Measurements from ENCODE around the gene NUP93.

Gene NUP93

DNA sequence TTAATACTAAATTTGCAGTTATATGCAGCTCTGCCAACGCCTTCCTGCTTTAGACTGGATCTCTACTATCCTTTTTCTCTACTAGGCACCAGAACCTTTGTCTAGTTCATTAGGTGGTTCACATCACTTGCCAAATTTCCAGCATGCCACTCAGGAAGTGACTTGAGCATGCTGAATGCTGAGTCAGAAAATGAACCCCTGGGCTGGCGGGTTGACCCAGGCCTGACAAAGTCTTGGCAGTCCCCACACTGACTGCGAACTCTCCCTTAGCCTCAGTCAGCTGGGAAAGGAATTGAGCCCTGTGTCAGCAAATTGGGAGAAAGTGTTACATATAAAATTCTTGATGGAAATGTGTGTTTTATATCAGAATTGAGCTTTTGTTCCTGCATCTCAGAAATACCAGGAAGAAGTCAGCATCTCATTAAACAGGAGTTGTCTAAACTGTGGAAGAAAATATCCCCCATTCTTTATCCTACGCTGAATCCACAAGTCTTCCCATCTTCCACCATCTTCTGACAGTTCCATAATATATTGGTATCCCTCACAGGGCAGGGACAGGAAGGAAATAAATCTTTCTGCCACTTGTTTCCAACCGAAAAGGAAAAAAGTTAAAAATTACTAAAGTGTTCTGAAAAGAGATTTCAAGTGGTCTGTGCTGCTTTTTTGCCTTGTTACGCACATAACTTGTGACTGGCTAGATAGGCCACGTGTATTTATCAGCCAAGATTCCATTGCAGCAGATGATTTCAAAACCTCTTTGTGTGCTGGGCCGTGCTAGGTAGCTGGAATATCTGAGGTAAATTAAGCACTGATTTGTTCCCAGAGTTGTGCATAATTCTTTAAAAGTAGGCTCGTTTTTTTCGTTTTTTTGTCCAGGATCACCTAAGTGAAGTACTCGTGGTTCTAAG is 118.4 kb downstream of the NUP93 start:
- TF ChIP-seq, protein P1, sequence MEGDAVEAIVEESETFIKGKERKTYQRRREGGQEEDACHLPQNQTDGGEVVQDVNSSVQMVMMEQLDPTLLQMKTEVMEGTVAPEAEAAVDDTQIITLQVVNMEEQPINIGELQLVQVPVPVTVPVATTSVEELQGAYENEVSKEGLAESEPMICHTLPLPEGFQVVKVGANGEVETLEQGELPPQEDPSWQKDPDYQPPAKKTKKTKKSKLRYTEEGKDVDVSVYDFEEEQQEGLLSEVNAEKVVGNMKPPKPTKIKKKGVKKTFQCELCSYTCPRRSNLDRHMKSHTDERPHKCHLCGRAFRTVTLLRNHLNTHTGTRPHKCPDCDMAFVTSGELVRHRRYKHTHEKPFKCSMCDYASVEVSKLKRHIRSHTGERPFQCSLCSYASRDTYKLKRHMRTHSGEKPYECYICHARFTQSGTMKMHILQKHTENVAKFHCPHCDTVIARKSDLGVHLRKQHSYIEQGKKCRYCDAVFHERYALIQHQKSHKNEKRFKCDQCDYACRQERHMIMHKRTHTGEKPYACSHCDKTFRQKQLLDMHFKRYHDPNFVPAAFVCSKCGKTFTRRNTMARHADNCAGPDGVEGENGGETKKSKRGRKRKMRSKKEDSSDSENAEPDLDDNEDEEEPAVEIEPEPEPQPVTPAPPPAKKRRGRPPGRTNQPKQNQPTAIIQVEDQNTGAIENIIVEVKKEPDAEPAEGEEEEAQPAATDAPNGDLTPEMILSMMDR (IDR thresholded peaks at IDR 0.05), result no peak
- no peaks in the 10 kb centered on the region for H3K9me3 ChIP-seq
- H3K4me1 ChIP-seq, result peaks cover 0 to 16% (median 4%) of the 10 kb centered on the region in 4 donors
- no peak overlapping the region for H3K4me3 ChIP-seq
- intact Hi-C loops (cut with DNase I; ENCODE audit: low total_unique reads), result no loop called here
- H3K36me3 ChIP-seq, result peaks cover 8 to 23% (median 10%) of the 10 kb centered on the region in 3 donors
- no peaks in the 10 kb centered on the region for H3K27me3 ChIP-seq
- H3K27ac ChIP-seq, result peak overlapping the region; percentile 24 to 26
- peak in 1 of 2 donors; percentile 67 for DNase-seq

DNA sequence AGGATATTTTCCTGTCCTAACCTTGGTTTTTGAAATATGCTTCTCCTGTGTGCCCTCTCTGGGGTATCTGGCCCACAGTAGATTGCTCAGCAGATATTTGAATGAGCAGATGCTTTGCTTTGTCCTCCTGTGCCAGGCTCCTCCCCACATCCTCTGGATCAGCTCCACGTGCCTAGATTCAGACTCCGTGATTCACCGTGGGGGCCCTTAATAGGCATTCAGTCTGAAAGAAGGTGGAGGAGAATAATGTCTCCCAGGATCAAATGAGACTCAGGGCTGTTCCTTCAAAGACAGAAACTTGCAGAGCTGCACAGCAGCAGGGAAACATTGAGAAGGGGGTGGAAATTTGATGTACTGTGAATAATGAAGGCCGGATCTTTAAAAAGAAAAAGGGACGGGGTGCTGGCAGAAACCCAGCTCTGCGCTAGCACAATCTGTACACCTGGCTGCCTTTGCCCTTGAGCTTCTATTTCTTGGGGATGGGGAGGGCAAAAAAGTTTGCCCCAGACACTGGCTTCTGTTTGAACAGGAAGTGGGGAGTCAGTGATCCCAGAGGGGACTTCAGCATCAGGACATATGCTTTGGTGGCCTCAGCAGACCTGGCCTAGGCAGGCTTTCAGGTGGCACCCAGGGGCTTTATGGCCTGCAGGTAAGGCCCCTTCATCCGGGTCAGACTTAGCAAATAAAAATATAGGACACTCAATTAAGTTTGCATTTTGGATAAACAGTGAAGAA is 119.2 kb downstream of the NUP93 start:
- Histone ChIP-seq H3K4me1 (peaks cover 0 to 16% (median 4%) of the 10 kb centered on the region in 4 donors), H3K9me3 (no peaks in the 10 kb centered on the region), H3K4me3 (no peak overlapping the region), H3K36me3 (peaks cover 3 to 15% (median 5%) of the 10 kb centered on the region in 3 donors), H3K27ac (no peak overlapping the region), H3K27me3 (no peaks in the 10 kb centered on the region)
- intact Hi-C loops (cut with DNase I; ENCODE audit: low total_unique reads), result no loop called here
- DNase-seq, result peak in 1 of 2 donors; percentile 48
- TF ChIP-seq, protein P1 (IDR thresholded peaks at IDR 0.05), result no peak

- TF ChIP-seq, protein P1 (IDR thresholded peaks at IDR 0.05), result no peak
- no peak overlapping the region for H3K4me3 ChIP-seq
- no peaks in the 10 kb centered on the region for H3K9me3 ChIP-seq
- H3K4me1 ChIP-seq, result peaks cover 0 to 16% (median 4%) of the 10 kb centered on the region in 4 donors
- H3K27ac ChIP-seq, result no peak overlapping the region
- peak in 1 of 2 donors; percentile 28 for DNase-seq
- H3K36me3 ChIP-seq, result peaks cover 0 to 6% (median 2%) of the 10 kb centered on the region in 3 donors
- no peaks in the 10 kb centered on the region for H3K27me3 ChIP-seq
- intact Hi-C loops (cut with DNase I; ENCODE audit: low total_unique reads), result no loop called here
Observed at GRCh38 chr16:56849690-56850680, 120.1 kb downstream of the NUP93 start.

DNA sequence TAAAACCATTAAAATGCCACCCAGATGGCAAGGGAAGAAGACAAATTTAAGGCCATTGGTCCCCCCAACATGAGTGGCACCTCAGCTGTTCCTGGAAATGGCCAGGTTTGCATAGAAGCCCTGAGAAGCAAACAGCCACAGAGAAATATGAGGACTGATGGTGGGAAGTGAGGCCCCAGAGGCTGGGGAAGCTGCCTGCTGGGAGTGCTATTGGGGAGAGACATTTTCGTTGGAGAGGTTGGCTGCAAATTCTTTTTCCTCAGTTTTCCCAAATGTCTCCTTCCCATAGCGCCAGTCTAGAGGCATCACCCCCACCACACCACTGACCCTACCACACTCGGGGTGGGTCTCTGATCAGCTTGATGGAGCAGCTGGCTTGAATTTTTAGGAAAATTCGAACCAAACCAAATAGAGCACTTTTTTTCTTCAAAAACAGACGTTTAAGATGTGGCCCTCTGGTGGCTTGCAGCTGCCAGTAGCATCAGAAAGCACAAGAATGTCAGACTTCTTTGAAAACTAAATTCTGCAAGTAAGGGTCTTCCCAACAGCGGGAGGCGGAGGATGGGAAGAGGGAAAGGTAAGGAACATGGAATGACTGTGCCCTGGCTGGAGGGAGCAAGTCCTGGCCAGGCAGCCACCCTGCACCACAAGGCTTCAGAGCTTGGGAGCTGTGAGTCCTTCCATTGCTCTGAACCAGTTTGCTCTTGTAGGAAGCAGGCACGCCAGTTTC is 121.9 kb downstream of the NUP93 start:
- intact Hi-C loops (cut with DNase I; ENCODE audit: low total_unique reads), result no loop called here
- DNase-seq, result no peak
- no peak overlapping the region for H3K4me3 ChIP-seq
- no peak overlapping the region for H3K27ac ChIP-seq
- H3K36me3 ChIP-seq, result no peaks in the 10 kb centered on the region
- no peaks in the 10 kb centered on the region for H3K9me3 ChIP-seq
- H3K4me1 ChIP-seq, result peaks cover 0 to 16% (median 4%) of the 10 kb centered on the region in 4 donors
- TF ChIP-seq, protein P1 (IDR thresholded peaks at IDR 0.05), result peak in 1 of 2 experiments; percentile 14
- no peaks in the 10 kb centered on the region for H3K27me3 ChIP-seq

All from tibial artery (tissue), 4 donors.